Measurements from ENCODE around the gene PFN3.

PFN3 gene

GRCh38 chr5:177364159-177364962 lies 36.1 kb downstream of the PFN3 start:
- Histone ChIP-seq H3K27me3 (ENCODE audit: insufficient read depth, low read depth) (no peaks in the 10 kb centered on the region), H3K36me3 (ENCODE audit: insufficient read depth) (no peaks in the 10 kb centered on the region), H3K4me3 (IDR thresholded peaks at IDR 0.05; ENCODE audit: insufficient read depth, low read depth, low read length) (no peak overlapping the region), H3K9ac (no peak overlapping the region), H2AFZ (ENCODE audit: low read depth) (no peak overlapping the region), H4K20me1 (ENCODE audit: insufficient read depth) (no peaks in the 10 kb centered on the region), H3K79me2 (ENCODE audit: insufficient read depth, low read depth) (no peaks in the 10 kb centered on the region; the same call in 1 of the 2 replicates), H3K4me2 (peak overlapping the region; percentile 17; the same call in 1 of the 2 replicates), H3K4me1 (ENCODE audit: low read depth, poor library complexity, severe bottlenecking) (peaks cover 40% of the 10 kb centered on the region), H3K27ac (no peak overlapping the region)
- TF ChIP-seq CTCF (conservative IDR thresholded peaks at IDR 0.05; ENCODE audit: low read depth, low read length), result no peak

GRCh38 chr5:177363565-177363964 lies 36.9 kb downstream of the PFN3 start:
- H3K4me1 ChIP-seq (ENCODE audit: low read depth, poor library complexity, severe bottlenecking), result peaks cover 43% of the 10 kb centered on the region
- H3K4me3 ChIP-seq (IDR thresholded peaks at IDR 0.05; ENCODE audit: insufficient read depth, low read depth, low read length), result no peak overlapping the region
- peaks cover 8% of the 10 kb centered on the region for H3K79me2 ChIP-seq (ENCODE audit: insufficient read depth, low read depth)
- H2AFZ ChIP-seq (ENCODE audit: low read depth), result no peak overlapping the region
- H3K27ac ChIP-seq, result no peak overlapping the region
- no peaks in the 10 kb centered on the region for H3K27me3 ChIP-seq (ENCODE audit: insufficient read depth, low read depth)
- no peak overlapping the region for H3K9ac ChIP-seq
- H4K20me1 ChIP-seq (ENCODE audit: insufficient read depth), result no peaks in the 10 kb centered on the region
- TF ChIP-seq CTCF (conservative IDR thresholded peaks at IDR 0.05; ENCODE audit: low read depth, low read length), result no peak
- no peaks in the 10 kb centered on the region for H3K36me3 ChIP-seq (ENCODE audit: insufficient read depth)
- peak overlapping the region; percentile 17; the same call in 1 of the 2 replicates for H3K4me2 ChIP-seq

GRCh38 chr5:177362610-177363507 lies 37.6 kb downstream of the PFN3 start:
- Histone ChIP-seq H3K9ac (no peak overlapping the region), H3K79me2 (ENCODE audit: insufficient read depth, low read depth) (peaks cover 11% of the 10 kb centered on the region), H3K4me2 (peak overlapping the region; percentile 76), H3K36me3 (ENCODE audit: insufficient read depth) (no peaks in the 10 kb centered on the region), H3K27ac (no peak overlapping the region), H3K4me3 (IDR thresholded peaks at IDR 0.05; ENCODE audit: insufficient read depth, low read depth, low read length) (no peak overlapping the region), H2AFZ (ENCODE audit: low read depth) (no peak overlapping the region), H4K20me1 (ENCODE audit: insufficient read depth) (no peaks in the 10 kb centered on the region), H3K4me1 (ENCODE audit: low read depth, poor library complexity, severe bottlenecking) (peaks cover 44% of the 10 kb centered on the region), H3K27me3 (ENCODE audit: insufficient read depth, low read depth) (no peaks in the 10 kb centered on the region)
- TF ChIP-seq CTCF (conservative IDR thresholded peaks at IDR 0.05; ENCODE audit: low read depth, low read length), result no peak

- H3K4me3 ChIP-seq (IDR thresholded peaks at IDR 0.05; ENCODE audit: insufficient read depth, low read depth, low read length), result no peak overlapping the region
- H3K36me3 ChIP-seq (ENCODE audit: insufficient read depth), result no peaks in the 10 kb centered on the region
- H3K4me1 ChIP-seq (ENCODE audit: low read depth, poor library complexity, severe bottlenecking), result peaks cover 47% of the 10 kb centered on the region
- H3K27ac ChIP-seq, result peak overlapping the region; percentile 35; the same call in 1 of the 2 replicates
- no peaks in the 10 kb centered on the region for H4K20me1 ChIP-seq (ENCODE audit: insufficient read depth)
- H3K27me3 ChIP-seq (ENCODE audit: insufficient read depth, low read depth), result no peaks in the 10 kb centered on the region
- H2AFZ ChIP-seq (ENCODE audit: low read depth), result no peak overlapping the region
- H3K79me2 ChIP-seq (ENCODE audit: insufficient read depth, low read depth), result peaks cover 11% of the 10 kb centered on the region
- H3K9ac ChIP-seq, result no peak overlapping the region
- no peak for TF ChIP-seq CTCF (conservative IDR thresholded peaks at IDR 0.05; ENCODE audit: low read depth, low read length)
- peak overlapping the region; percentile 76 for H3K4me2 ChIP-seq
These were observed 38.2 kb downstream of the PFN3 start for GRCh38 chr5:177362292-177362609.
